Endothelial cell of hepatic sinusoid (primary cell): ENCODE data around the gene NPAS1.

Experiments used
- in situ Hi-C: cut with HindIII; loops from 2 replicates; pipeline ENCODE4 v1.10.0; 2017; ENCODE audit warnings: low sequenced_read_pairs

Gene NPAS1, protein sequence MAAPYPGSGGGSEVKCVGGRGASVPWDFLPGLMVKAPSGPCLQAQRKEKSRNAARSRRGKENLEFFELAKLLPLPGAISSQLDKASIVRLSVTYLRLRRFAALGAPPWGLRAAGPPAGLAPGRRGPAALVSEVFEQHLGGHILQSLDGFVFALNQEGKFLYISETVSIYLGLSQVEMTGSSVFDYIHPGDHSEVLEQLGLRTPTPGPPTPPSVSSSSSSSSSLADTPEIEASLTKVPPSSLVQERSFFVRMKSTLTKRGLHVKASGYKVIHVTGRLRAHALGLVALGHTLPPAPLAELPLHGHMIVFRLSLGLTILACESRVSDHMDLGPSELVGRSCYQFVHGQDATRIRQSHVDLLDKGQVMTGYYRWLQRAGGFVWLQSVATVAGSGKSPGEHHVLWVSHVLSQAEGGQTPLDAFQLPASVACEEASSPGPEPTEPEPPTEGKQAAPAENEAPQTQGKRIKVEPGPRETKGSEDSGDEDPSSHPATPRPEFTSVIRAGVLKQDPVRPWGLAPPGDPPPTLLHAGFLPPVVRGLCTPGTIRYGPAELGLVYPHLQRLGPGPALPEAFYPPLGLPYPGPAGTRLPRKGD

GRCh38 chr19:47019431-47020041 is at the start of gene NPAS1:
Gene NPAS1, plus strand, starts transcription at chr19:47019837. Its CDS starts 1,211 bp downstream, at chr19:47021048.
- in situ Hi-C loops, result loop anchor here (5.0 kb wide), 2 partner anchors 63 to 108 kb away; no protein-coding TSS in a partner anchor

DNA sequence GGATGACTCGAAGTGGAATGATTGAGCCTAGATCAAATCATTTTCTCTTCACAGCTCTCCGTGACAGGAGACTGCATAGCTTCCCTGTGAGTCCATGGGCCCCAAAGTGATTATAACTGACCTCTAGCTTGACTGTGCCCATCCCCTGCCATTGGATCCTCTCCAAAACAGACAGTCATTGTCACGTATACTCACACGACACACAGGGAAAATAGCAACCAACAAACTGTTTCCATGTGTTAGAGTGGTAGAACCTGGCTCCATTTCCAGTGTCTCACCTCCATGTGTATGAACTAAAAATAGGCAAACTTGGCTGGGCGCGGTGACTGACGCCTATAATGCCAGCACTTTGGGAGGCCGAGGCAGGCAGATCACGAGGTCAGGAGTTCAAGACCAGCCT is 48.8 kb upstream of the NPAS1 start:
- in situ Hi-C loops, result no loop called here

DNA sequence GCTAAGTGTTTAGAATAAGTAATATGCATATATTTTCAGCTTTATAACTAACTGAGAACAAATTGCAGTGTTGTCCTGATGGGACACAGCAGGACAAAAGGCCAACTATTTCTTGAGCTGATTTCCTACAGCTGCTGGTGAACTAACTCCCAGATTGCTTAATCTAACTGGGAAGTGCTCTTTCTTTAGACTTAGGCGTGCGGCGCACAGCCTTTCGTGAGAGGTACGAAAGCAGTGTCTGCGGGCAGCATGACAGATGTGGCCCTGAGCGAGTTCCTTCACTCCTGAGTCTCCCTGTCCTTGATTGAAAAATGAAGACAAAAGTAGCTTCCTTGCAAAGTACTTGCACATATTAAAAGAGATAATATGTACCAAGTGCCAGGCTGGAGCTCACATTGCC is 47.3 kb upstream of the NPAS1 start:
- in situ Hi-C loops, result no loop called here

DNA sequence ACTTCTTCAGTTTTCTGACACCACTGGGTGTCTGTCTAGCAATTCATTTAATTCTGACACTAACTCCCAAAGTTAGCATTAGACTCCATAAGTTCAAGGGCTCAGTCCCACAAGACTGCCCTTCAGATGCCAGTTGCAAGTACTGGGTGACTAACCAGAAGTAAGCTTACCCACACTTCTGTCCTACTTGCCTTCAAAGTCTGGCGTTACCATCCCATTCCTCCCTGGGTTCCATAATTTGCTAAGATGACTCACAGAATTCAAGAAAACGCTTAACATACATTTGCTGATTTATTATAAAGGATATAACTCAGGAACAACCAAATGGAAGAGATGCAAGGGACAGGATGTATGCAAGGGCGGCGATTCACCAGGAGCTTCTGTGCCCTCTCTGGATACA is 45.5 kb upstream of the NPAS1 start:
- in situ Hi-C loops, result no loop called here

- in situ Hi-C loops, result no loop called here
These were observed 44.4 kb upstream of the NPAS1 start for GRCh38 chr19:46975011-46975924.

DNA sequence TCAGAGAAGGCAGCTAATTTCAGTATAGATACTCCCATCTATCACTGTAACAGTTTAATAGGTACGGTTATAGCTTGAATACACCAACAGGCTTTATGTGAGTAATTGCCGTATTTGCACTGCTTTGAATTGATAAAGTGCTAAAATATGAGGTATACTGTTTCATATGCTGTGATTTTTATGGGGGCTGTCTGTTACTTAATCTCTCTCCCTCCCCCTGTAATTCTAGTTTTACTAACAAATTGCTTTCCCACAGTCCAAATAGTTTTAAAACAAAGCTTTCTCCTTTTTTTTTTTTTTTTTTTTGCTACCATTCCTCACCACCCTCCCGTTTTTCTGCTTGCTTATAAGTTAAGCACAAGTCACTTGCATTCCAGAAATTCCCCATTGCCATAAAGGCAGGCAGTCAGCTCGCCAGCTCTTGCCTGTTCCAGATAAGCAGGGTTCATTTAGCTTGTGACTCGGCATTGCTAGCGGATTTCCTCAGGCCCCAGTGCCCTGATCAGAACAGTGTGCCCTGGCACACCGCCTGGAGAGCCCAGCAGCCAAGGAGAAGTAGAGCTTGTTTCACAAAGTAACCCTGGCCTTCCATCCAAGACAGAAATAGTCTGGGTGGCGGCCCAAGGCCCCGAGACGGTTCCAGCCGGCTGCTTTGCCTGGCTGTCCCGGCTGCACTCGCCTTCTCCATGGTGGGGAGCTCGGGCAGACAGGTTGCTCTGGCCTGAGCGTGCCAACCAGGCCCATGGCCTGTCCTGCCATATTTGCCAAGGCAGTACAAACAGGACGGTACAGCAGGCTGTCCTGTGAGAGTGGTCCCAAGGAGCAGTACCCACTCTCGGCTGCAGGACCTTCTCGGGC is 43.5 kb upstream of the NPAS1 start:
- in situ Hi-C loops, result no loop called here

GRCh38 chr19:46976845-46977320 is 42.8 kb upstream of the NPAS1 start:
- in situ Hi-C loops, result no loop called here

DNA sequence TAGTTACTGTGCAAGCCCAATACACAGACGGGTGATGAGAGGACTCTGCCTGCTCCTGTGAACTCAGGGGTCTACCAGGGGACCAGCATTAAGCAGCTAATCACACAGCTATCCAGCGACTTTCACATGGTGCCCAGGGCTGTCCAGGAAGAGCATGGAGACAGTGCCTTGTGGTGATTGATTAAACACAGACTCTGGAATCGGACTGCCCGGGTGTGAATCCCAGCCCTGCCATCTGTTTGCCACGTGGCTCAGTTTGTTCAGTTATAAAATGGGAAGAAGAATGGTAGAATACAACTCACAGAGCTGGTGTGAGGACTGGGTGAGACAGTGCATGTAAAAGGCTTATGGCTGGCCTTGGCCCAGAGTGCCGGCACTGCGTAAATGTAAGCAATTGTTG is 42.1 kb upstream of the NPAS1 start:
- in situ Hi-C loops, result no loop called here

DNA sequence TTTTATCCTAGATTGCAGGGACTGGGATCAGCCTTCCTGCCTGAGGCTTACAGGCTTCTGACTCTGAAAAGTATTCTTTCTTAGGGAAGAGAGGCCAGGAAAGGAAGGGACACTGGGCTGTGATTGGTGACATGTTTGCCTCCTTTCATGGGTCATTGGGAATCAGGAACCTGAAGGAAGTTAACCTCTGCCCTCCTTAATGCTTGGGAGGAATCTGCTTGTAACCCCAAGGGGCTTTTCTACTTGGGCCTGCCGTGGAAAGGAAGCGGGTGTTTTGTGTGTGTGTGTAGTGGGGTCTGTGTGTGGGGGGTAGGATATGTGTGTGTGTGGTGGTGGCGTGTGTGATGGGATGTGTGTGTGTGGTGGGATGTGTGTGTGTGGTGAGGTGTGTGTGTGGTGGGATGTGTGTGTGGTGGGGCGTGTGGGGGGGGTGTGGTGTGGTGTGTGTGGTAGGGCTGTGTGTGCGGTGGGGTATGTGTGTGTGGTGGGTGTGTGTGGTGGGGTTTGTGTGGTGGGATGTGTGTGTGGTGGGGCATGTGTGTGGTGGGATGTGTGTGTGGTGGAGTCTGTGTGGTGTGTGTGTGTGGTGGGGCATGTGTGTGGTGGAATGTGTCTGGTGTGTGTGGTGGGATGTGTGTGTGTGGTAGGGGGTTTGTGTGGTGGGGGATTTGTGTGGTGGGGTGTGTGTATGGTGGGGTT is 41.3 kb upstream of the NPAS1 start:
- in situ Hi-C loops, result no loop called here

GRCh38 chr19:46979126-46980105 is 40.2 kb upstream of the NPAS1 start:
- in situ Hi-C loops, result no loop called here

DNA sequence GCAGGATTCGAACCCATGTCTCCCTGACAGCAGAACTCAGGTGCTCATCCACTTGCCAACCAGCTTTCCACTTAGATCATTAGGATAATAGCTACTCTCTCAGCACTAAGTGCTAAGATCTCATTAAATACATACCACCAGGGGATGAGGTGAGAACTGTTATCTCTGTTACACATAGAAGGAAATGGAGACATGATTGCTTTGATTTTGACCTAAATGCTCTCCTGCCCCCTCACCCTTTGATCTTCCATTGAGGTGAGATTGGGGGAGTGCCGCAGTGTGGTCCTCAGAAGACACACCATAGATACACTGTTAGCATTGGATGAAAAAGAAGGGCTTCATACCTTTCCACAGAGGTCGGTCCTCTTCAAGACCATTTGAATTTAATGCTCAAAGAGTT is 38.9 kb upstream of the NPAS1 start:
- in situ Hi-C loops, result no loop called here

- in situ Hi-C loops, result no loop called here
These were observed 38.2 kb upstream of the NPAS1 start for GRCh38 chr19:46981286-46981945.

- in situ Hi-C loops, result no loop called here
These were observed 36.5 kb upstream of the NPAS1 start for GRCh38 chr19:46983097-46983496.

DNA sequence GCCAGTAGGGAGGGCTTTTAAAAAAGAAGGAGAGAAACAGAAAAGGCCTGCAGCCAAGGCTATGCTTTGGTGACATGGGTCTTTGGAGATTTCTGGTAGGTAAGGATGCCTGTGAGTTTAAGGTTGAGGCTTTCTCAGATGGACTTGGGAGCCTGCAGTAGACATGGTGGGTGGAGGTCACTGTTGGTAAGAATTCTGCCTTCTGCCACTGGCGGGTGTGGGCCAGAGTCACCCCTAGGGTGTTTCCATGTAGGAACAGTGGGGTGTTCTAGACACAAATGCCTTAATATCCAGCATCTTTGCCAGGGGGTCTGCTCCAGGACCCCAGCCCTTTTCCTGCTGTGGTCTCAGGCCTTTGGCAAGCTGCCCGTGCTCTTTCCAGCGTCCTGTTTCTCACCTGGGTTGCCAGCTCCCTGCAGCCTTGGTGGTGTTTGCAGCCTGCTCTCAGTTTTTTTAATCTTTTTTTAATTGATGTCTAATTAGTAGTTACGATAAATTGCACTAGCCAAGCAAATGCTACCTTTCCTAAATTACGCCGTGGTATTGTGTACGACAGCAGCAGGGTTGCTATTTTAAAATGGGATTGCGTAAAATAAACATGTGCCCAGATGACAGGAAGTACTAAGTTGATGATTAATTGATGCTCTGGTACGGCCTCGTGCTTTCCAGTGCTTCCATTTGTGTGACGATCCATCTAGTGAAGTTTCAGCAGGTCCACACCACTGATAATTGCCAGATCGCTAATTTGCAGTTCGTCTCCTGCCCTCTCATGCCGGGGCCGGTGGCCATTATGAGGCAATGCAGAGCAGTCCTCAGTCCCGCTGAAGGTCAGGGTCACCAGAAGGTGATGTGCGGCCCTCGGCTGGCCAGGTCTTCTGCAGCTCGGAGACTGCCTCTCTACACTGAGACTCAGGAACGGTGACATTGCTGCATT is 35.3 kb upstream of the NPAS1 start:
- in situ Hi-C loops, result loop anchor here (5.0 kb wide), 1 partner anchor 92 kb away; no protein-coding TSS in a partner anchor

GRCh38 chr19:46985542-46986415 is 33.9 kb upstream of the NPAS1 start:
- in situ Hi-C loops, result loop anchor here (5.0 kb wide), 1 partner anchor 93 kb away; no protein-coding TSS in a partner anchor
